Liver (tissue), 3 donors: ENCODE data around the gene IFNA10.

ENCODE experiments used
- CTCF ChIP-seq: fragments of 150-350 bp; IDR thresholded peaks from 2 replicates; pipeline ENCODE4 v1.5.1; 2017; ENCODE audit warnings: improper control_type of control experiment, low read depth, low read length; ENCODE audit not compliant: missing input control
- EGR1 ChIP-seq, 2 donors: IDR thresholded peaks; 2 replicates each; pipeline ENCODE4 v1.6.1; 2016 to 2018; ENCODE audit warnings: antibody characterized with exemption in 2 of 2, low read depth in 2 of 2
- GABPA ChIP-seq, 2 donors: IDR thresholded peaks in 1 of 2; conservative IDR thresholded peaks in 1 of 2; 2 replicates each; pipeline ENCODE4 v1.6.1; 2016; ENCODE audit warnings: antibody characterized with exemption in 2 of 2, mild to moderate bottlenecking in 1 of 2, moderate library complexity in 1 of 2
- JUND ChIP-seq, 2 donors: IDR thresholded peaks; 2 replicates each; pipeline ENCODE4 v1.6.1; 2016; ENCODE audit warnings: antibody characterized with exemption in 2 of 2
- RAD21 ChIP-seq, 2 donors: IDR thresholded peaks; 2 replicates each; pipeline ENCODE4 v1.6.1; 2016; ENCODE audit warnings: antibody characterized with exemption in 2 of 2, mild to moderate bottlenecking in 2 of 2
- REST ChIP-seq: IDR thresholded peaks from 2 replicates; pipeline ENCODE4 v1.6.1; 2016; ENCODE audit warnings: antibody characterized with exemption, mild to moderate bottlenecking
- RXRA ChIP-seq, 2 donors: IDR thresholded peaks; 2 replicates each; pipeline ENCODE4 v1.6.1; 2017 to 2018; ENCODE audit warnings: antibody characterized with exemption in 2 of 2, mild to moderate bottlenecking in 1 of 2
- TAF1 ChIP-seq: conservative IDR thresholded peaks from 2 replicates; pipeline ENCODE4 v1.6.1; 2016; ENCODE audit warnings: antibody characterized with exemption, mild to moderate bottlenecking
- YY1 ChIP-seq: IDR thresholded peaks from 2 replicates; pipeline ENCODE4 v1.6.1; 2016; ENCODE audit warnings: antibody characterized with exemption, mild to moderate bottlenecking
- donor health status: healthy.
- donor health status: healthy.

GRCh38 chr9:21251190-21251589 is 44.2 kb upstream of the IFNA10 start:
- no peak for TF ChIP-seq TAF1
- TF ChIP-seq CTCF = no peak
- TF ChIP-seq RAD21 (IDR thresholded peaks at IDR 0.05) = no peak
- TF ChIP-seq RXRA (IDR thresholded peaks at IDR 0.05) = no peak
- no peak for TF ChIP-seq GABPA (IDR thresholded peaks at IDR 0.05 in 1 of 2, conservative IDR thresholded peaks at IDR 0.05 in 1 of 2)
- no peak for TF ChIP-seq EGR1 (IDR thresholded peaks at IDR 0.05; ENCODE audit: low read depth in 2 of 2)
- no peak for TF ChIP-seq YY1
- TF ChIP-seq REST = no peak
- no peak for TF ChIP-seq JUND (IDR thresholded peaks at IDR 0.05)
